Left hindlimb (tissue), 1 donor: ENCODE results near the gene THAP4.
"Not testable (repeated sequence)": the region's sequence is repeated elsewhere in the genome, so short reads cannot be mapped to it uniquely, and the experiment has no call there.

Experiments
- DNase-seq: peaks from one replicate; pipeline ENCODE4 v3.0.0-alpha.2; 2018

Gene THAP4

DNA sequence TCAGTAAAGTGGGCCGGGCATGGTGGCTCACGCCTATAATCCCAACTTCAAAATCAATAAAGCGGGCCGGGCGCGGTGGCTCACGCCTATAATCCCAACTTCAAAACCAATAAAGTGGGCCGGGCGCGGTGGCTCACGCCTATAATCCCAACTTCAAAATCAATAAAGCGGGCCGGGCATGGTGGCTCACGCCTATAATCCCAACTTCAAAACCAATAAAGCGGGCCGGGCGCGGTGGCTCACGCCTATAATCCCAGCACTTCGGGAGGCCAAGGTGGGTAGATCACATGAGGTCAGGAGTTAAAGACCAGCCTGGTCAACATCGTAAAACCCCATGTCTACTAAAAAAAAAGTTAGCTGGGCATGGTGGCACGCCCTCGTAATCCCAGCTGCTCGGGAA is 25.8 kb upstream of the THAP4 start:
- DNase-seq: not testable (repeated sequence)

GRCh38 chr2:241660593-241661213 is 23.7 kb upstream of the THAP4 start:
- DNase-seq: no peak

DNA sequence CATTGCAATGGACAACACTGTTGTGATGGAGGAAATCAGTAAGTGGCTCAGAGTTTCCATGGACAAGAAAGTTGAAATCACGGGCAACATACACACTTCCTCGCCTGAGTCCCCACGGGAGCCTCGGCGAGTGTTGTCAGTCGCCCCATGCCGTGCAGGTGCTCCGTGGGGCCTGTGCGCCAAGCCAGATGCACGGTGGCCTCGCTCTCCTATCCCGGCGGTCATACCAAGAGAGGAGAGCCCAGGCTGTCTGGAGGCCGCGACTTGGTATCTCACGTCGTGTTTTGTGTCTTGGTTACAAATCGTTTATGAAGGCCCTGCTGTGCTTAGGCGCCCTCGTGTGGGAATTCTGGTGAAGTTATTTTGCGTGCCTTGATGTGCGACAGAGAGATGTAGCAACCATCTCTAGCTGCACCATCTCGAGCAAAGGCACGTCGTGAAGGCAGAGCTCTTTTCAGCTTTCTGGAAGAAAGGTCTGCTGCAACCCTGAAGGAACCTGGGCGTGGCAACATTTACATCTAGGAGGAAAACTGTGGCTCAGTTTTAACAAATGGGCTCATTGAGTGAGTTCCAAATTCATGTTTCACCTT is 22.3 kb upstream of the THAP4 start:
- peak; percentile 73 for DNase-seq

GRCh38 chr2:241658296-241658695 is 21.3 kb upstream of the THAP4 start:
- DNase-seq: no peak

DNA sequence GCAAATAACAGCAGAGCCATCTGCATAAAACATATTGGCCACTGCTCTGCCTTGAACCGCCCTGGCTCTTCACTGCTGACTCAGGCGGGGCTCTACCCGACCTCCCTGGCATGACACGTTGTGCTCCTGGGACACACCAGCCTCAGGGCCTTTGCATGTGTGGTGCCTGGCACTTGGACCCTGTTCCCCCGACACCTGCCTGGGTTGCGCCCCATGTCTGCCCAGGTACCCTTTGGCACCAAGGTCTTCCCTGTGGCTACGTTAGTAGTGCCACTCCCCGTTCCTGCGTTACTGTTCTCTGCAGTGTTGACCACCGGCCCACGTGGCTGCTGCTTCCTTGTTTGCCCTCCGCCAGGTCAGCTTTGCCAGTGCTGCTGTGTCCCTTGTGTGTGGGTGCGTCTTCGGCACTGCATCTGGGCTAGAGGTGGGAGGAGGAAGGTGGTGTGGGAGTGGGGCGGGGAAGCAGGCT is 20.9 kb upstream of the THAP4 start:
- DNase-seq: no peak

DNA sequence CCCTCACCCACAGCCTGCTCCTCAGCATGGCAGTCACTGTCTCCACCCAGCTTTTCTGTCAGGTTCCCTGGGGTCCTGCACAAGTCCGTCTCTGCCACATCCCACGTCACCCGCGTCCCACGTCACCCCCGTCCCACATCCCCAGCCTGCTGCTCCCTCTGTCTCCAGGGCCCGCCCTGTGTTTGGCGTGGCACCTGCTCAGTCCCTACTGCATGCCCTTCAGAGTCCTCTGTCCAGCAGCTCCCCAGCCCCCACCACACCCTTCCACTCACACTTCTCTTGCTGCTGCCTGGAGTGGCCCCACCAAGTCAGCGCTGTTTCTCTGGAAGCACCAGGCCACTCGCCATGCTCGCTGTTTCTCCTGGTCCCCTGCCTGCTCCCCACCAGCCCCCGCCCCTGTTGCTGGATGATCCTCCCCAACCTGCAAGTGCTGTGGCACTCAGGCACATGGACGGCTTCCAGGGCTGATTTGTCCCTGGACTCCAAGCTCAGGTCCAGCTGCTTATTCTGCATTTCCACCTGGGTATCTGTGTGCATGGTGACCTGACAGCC is 19.3 kb upstream of the THAP4 start:
- DNase-seq: no peak

- DNase-seq: no peak
Measured at GRCh38 chr2:241655516-241656189, 18.7 kb upstream of the THAP4 start.

DNA sequence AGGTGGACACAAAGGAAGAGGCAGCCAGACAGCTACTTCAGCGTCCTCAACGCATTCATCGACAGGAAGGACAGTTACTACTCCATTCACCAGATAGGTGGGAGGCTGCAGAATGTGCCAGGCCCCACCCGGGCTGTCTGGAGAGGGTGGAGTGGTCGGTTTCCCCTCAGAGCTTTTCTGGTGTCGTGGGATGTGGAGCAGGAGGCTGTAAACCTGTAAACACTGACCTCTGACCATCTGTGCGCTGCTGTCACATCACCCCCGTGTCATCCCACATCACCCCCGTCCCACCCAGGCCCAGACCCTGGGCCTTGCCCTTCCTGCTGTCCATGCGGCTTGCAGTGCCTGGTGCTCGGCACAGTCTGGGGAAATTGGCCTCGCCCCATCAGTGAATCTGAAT is 17.6 kb upstream of the THAP4 start:
- no peak for DNase-seq

DNA sequence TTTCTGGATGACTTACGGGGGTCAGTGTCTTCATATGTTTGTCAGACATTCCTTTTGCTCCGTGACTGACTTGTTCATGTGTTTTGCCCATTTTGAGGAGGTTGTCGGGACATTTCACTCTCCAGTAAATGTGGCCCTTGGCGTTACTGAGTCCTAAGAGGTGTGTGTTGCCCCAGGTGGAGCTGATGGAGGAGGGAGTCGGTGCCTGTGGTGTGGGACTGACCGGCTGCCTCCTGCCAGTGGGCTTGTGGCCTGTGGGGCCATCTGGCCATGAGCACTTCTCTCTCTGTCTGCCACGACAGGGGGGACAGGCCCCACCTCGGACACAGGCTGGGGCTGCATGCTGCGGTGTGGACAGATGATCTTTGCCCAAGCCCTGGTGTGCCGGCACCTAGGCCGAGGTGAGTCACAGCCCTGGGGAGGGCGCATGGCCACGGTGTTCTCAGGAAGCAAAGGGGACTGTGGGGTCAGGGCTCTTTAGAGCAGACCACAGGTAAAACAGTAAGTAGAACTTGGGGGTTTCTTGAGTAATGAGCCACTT is 16.3 kb upstream of the THAP4 start:
- DNase-seq: no peak

DNA sequence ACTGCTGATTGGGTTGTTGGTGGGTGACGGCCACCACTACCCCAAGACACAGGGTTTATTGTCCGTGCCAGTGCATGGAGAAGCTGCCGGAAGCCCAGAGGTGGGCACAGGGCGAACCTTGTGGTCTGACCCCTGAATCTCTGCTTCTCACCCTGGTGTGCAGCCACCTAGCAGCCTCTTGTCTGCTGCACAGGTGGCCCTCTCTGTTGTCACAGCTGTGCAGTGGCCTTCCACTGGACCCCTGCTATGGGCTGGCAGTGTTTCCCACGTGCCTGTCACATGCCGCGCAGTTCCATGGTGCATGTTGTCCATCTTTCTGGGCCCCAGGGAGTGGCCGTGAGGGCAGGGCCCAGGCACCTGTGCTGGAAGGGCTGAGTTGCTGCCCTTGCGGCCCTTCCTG is 15.8 kb upstream of the THAP4 start:
- DNase-seq: no peak

- DNase-seq: no peak
Measured at GRCh38 chr2:241652142-241652541, 15.2 kb upstream of the THAP4 start.

- DNase-seq: no peak
Measured at GRCh38 chr2:241649927-241650326, 13.0 kb upstream of the THAP4 start.

DNA sequence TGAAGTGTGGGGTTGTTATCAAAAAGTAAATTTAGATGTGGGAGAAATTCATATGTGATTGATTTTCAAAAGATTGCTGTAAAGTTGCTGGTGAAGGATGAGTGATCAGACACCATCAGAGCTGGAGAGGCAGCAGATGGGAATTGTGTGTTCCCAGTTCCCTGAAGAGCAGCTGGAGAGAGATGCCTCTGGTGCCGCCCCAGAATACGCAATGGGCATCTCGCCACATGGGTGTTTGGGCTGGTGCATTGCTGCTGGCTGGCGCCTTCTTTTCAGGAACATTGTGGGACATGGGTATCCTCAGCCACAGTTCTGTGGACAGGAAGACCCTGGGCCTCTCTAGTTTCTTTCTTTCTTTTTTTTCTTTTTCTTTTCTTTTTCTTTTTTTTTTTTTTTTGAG is 12.4 kb upstream of the THAP4 start:
- DNase-seq: no peak

DNA sequence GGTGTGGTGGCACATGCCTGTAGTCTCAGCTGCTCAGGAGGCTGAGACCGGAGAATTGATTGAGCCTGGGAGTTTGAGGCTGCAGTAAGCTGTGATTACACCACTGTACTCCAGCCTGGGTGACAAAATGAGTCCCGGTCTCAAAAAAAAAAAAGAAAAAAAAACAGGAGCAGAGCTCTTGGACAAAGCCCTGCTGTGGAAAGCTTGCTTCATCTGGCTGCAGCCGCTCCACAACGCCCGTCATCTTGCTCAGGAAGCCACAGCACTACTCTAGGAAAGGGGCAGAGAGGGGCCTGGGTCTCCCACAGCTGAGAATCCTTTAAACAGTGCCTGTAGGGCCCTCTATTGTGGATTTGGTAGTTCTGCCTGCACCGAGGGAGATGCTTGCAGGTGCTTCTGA is 11.5 kb upstream of the THAP4 start:
- DNase-seq: no peak

GRCh38 chr2:241645915-241646645 is 9.1 kb upstream of the THAP4 start:
- DNase-seq: no peak

- DNase-seq: no peak
Measured at GRCh38 chr2:241645056-241645914, 8.3 kb upstream of the THAP4 start.

DNA sequence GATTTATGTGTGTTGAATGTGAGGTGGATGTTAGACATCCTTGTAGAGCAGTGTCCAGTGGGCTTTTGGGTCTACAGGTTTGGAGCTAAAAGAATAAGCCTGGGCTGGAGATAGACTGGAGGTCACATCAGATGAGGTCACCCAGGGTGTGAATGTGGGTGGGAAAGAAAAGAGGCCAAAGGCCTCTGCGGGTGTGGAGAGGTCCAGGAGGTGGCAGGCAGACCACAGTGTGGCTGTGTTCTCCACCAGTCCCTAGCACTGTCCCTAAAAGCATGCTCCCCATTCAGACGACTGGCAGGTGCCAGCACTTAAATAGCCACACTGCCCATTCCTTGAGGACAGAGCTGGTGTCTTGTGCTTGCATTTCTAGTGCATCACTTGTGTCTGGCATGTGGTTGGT is 4.7 kb upstream of the THAP4 start:
- no peak for DNase-seq

- no peak for DNase-seq
Measured at GRCh38 chr2:241640165-241640795, 3.3 kb upstream of the THAP4 start.

- no peak for DNase-seq
Measured at GRCh38 chr2:241639385-241639784, 2.4 kb upstream of the THAP4 start.

DNA sequence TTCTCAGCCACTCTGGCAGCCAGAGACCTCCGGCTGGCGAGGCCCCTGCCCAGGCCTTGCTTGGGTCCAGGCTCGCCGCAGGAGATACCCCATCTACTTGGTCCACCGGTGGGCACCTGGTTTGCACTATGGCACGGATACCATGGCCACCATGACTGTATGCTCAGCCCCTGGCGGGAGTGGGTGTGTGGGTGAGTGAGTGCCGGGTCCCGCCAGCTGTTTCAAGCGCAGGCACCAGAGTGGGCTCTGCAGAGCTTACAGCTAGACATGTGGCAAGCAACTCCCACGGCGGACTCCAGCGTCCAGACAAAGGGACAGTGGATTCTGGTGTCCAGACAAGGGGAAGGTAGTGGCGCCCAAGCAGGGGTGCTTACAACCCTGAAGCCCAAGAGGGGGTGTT is 2.0 kb upstream of the THAP4 start:
- DNase-seq: no peak

- no peak for DNase-seq
Measured at GRCh38 chr2:241637795-241638660, 1.1 kb upstream of the THAP4 start.
